ENCODE measurements around the gene PIK3C2G. TPM values are rescaled to one million over a fixed set of nuclear protein-coding genes. Genes with fewer than 3 reads are reported as not detected.

Gene PIK3C2G
- total RNA-seq, 2 experiments from 2014 or later = not detected

- Histone ChIP-seq H4K20me1 (ENCODE audit: insufficient read depth, low read length) (no peaks in the 10 kb centered on the region), H3K4me3 (ENCODE audit: low read depth, low read length, poor library complexity, severe bottlenecking) (no peak overlapping the region), H3K79me2 (ENCODE audit: insufficient read depth, low read depth, low read length) (no peaks in the 10 kb centered on the region), H3K9me3 (ENCODE audit: low read length) (no peaks in the 10 kb centered on the region), H3K9me2 (ENCODE audit: insufficient read depth, low read length) (no peaks in the 10 kb centered on the region), H2AFZ (ENCODE audit: low read length) (no peak overlapping the region), H3K4me1 (ENCODE audit: insufficient read depth, low read length, poor library complexity, severe bottlenecking) (no peaks in the 10 kb centered on the region), H3K4me2 (ENCODE audit: low read length) (no peak overlapping the region), H3K36me3 (ENCODE audit: insufficient read depth, low read length) (no peaks in the 10 kb centered on the region), H3K27ac (ENCODE audit: low read depth, low read length, poor library complexity, severe bottlenecking) (no peak overlapping the region)
- BruUV-seq (replicated peaks) = no TSS peak
- ChIA-PET POLR2A (no interaction called here), CTCF (ENCODE audit: unreplicated experiment) (no interaction called here)
- intact Hi-C loops (cut with micrococcal nuclease; ENCODE audit: unreplicated experiment) = no loop called here
- no peak for DNase-seq (ENCODE audit: low spot score)
- TF ChIP-seq, protein P1, sequence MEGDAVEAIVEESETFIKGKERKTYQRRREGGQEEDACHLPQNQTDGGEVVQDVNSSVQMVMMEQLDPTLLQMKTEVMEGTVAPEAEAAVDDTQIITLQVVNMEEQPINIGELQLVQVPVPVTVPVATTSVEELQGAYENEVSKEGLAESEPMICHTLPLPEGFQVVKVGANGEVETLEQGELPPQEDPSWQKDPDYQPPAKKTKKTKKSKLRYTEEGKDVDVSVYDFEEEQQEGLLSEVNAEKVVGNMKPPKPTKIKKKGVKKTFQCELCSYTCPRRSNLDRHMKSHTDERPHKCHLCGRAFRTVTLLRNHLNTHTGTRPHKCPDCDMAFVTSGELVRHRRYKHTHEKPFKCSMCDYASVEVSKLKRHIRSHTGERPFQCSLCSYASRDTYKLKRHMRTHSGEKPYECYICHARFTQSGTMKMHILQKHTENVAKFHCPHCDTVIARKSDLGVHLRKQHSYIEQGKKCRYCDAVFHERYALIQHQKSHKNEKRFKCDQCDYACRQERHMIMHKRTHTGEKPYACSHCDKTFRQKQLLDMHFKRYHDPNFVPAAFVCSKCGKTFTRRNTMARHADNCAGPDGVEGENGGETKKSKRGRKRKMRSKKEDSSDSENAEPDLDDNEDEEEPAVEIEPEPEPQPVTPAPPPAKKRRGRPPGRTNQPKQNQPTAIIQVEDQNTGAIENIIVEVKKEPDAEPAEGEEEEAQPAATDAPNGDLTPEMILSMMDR (conservative IDR thresholded peaks at IDR 0.05; ENCODE audit: low read length) = no peak
- TF ChIP-seq EZH2phosphoT487 (IDR thresholded peaks at IDR 0.05; ENCODE audit: borderline replicate concordance, low read depth, low read length) = no peak
Observed at GRCh38 chr12:18580706-18581105, 319.4 kb downstream of the PIK3C2G start.

- no TSS peak for BruUV-seq (replicated peaks)
- no peak overlapping the region for H2AFZ ChIP-seq (ENCODE audit: low read length)
- POLR2A ChIA-PET = interaction anchor here (0.9 kb wide), 1 partner anchor 10 kb away, joined by 3 read pairs; no protein-coding TSS in a partner anchor
Observed at GRCh38 chr12:18581232-18581962, 320.1 kb downstream of the PIK3C2G start.

More at GRCh38 chr12:18581232-18581962, 320.1 kb downstream of the PIK3C2G start:
- Histone ChIP-seq H3K27ac (ENCODE audit: low read depth, low read length, poor library complexity, severe bottlenecking) (no peak overlapping the region), H3K9me3 (ENCODE audit: low read length) (no peaks in the 10 kb centered on the region), H3K9me2 (ENCODE audit: insufficient read depth, low read length) (no peaks in the 10 kb centered on the region), H3K4me2 (ENCODE audit: low read length) (no peak overlapping the region), H3K4me1 (ENCODE audit: insufficient read depth, low read length, poor library complexity, severe bottlenecking) (no peaks in the 10 kb centered on the region), H3K79me2 (ENCODE audit: insufficient read depth, low read depth, low read length) (no peaks in the 10 kb centered on the region), H3K36me3 (ENCODE audit: insufficient read depth, low read length) (no peaks in the 10 kb centered on the region), H3K4me3 (ENCODE audit: low read depth, low read length, poor library complexity, severe bottlenecking) (no peak overlapping the region), H4K20me1 (ENCODE audit: insufficient read depth, low read length) (no peaks in the 10 kb centered on the region)
- CTCF ChIA-PET (ENCODE audit: unreplicated experiment) = no interaction called here
- DNase-seq (ENCODE audit: low spot score) = no peak
- TF ChIP-seq EZH2phosphoT487 (IDR thresholded peaks at IDR 0.05; ENCODE audit: borderline replicate concordance, low read depth, low read length) = no peak
- TF ChIP-seq, protein P1 (conservative IDR thresholded peaks at IDR 0.05; ENCODE audit: low read length) = no peak
- intact Hi-C loops (cut with micrococcal nuclease; ENCODE audit: unreplicated experiment) = no loop called here
